WTC11 (cell line): ENCODE measurements around the gene CHST11. TPM values are rescaled to one million over a fixed set of nuclear protein-coding genes. Genes with fewer than 3 reads are reported as not detected.

ENCODE experiments used
- ATAC-seq: fragments of 200-7000 bp; cut with Tn5 transposase; 2 replicates; pipeline ENCODE4 v1.10.0; 2021; ENCODE audit warnings: mild to moderate bottlenecking, moderate library complexity
- CTCF ChIA-PET: fragments of 300-600 bp; sonication (Branson Sonifier 250); formaldehyde crosslinking; loops from one replicate; lab custom pipeline; 2021; ENCODE audit warnings: antibody characterized with exemption; lab: Charles Lee
- POLR2A ChIA-PET: fragments of 350-600 bp; sonication (Branson Sonifier 250); formaldehyde crosslinking; loops from one replicate; lab custom pipeline; 2021; ENCODE audit warnings: antibody characterized with exemption; lab: Charles Lee
- DNase-seq: peaks from one replicate; pipeline ENCODE4 v3.0.0; 2021; ENCODE audit warnings: low spot score
- H3K27ac Mint-ChIP-seq: 2 replicates; pipeline ENCODE4 v1.8.0; 2021; ENCODE audit warnings: mixed read lengths
- H3K27me3 Mint-ChIP-seq: 2 replicates; pipeline ENCODE4 v1.8.0; 2021; ENCODE audit warnings: low read depth, mild to moderate bottlenecking, moderate library complexity, mixed read lengths
- H3K36me3 Mint-ChIP-seq: 2 replicates; pipeline ENCODE4 v1.8.0; 2021; ENCODE audit warnings: mixed read lengths
- H3K4me1 Mint-ChIP-seq: 2 replicates; pipeline ENCODE4 v1.8.0; 2022; ENCODE audit warnings: mixed read lengths
- H3K4me3 Mint-ChIP-seq: 2 replicates; pipeline ENCODE4 v1.8.0; 2021; ENCODE audit warnings: mild to moderate bottlenecking, moderate library complexity, mixed read lengths
- H3K9me3 Mint-ChIP-seq: 2 replicates; pipeline ENCODE4 v1.8.0; 2021; ENCODE audit warnings: mixed read lengths
- ARID4B ChIP-seq: sonication (generic); formaldehyde crosslinking; IDR thresholded peaks from 2 replicates; pipeline ENCODE4 v1.8.0; 2023; ENCODE audit warnings: missing genetic modification reagents, mild to moderate bottlenecking, borderline replicate concordance
- ETV6 ChIP-seq: sonication (generic); formaldehyde crosslinking; IDR thresholded peaks from 2 replicates; pipeline ENCODE4 v1.8.1; 2022; ENCODE audit warnings: mild to moderate bottlenecking, missing genetic modification reagents
- FOXJ3 ChIP-seq: sonication (generic); formaldehyde crosslinking; IDR thresholded peaks from 2 replicates; pipeline ENCODE4 v1.9.0; 2021; ENCODE audit warnings: missing genetic modification reagents, mild to moderate bottlenecking, borderline replicate concordance
- FOXK1 ChIP-seq: sonication (generic); formaldehyde crosslinking; IDR thresholded peaks from 2 replicates; pipeline ENCODE4 v1.8.0; 2022; ENCODE audit warnings: mild to moderate bottlenecking, moderate library complexity, missing genetic modification reagents
- MYBL2 ChIP-seq: sonication (generic); formaldehyde crosslinking; IDR thresholded peaks from 2 replicates; pipeline ENCODE4 v1.8.1; 2023; ENCODE audit warnings: mild to moderate bottlenecking, moderate library complexity, missing genetic modification reagents
- NR2C2 ChIP-seq: sonication (generic); formaldehyde crosslinking; IDR thresholded peaks from 2 replicates; pipeline ENCODE4 v1.8.0; 2022; ENCODE audit warnings: mild to moderate bottlenecking, missing genetic modification reagents
- SMAD3 ChIP-seq: sonication (generic); formaldehyde crosslinking; IDR thresholded peaks from 2 replicates; pipeline ENCODE4 v1.8.0; 2022; ENCODE audit warnings: missing genetic modification reagents, mild to moderate bottlenecking, borderline replicate concordance
- SOX15 ChIP-seq: fragments of 250-450 bp; sonication (Bioruptor Pico); IDR thresholded peaks from 2 replicates; pipeline ENCODE4 v1.9.0; 2021; ENCODE audit warnings: mild to moderate bottlenecking
- SP1 ChIP-seq: sonication (generic); formaldehyde crosslinking; conservative IDR thresholded peaks from 2 replicates; pipeline ENCODE4 v1.8.1; 2022; ENCODE audit warnings: missing genetic modification reagents
- STAT6 ChIP-seq: sonication (generic); formaldehyde crosslinking; conservative IDR thresholded peaks from 2 replicates; pipeline ENCODE4 v1.8.1; 2023; ENCODE audit warnings: mild to moderate bottlenecking, low read depth, missing genetic modification reagents, moderate library complexity
- TP53 ChIP-seq: sonication (generic); formaldehyde crosslinking; IDR thresholded peaks from 2 replicates; pipeline ENCODE4 v1.8.1; 2023; ENCODE audit warnings: mild to moderate bottlenecking, missing genetic modification reagents
- ZBTB21 ChIP-seq: sonication (generic); formaldehyde crosslinking; IDR thresholded peaks from 2 replicates; pipeline ENCODE4 v1.8.1; 2023; ENCODE audit warnings: mild to moderate bottlenecking, missing genetic modification reagents, borderline replicate concordance
- ZNF416 ChIP-seq: fragments of 250-450 bp; sonication (Bioruptor Pico); IDR thresholded peaks from 2 replicates; pipeline ENCODE4 v1.9.0; 2021; ENCODE audit warnings: mild to moderate bottlenecking, inconsistent platforms
- total RNA-seq: library from RNA; stranded (reverse); gene quantifications from 3 replicates; pipeline ENCODE4 v1.2.3, GENCODE V29; 2021
- TF ChIP-seq, protein P1 (sequence below): fragments of 250-450 bp; sonication (Bioruptor Pico); IDR thresholded peaks from 2 replicates; pipeline ENCODE4 v2.1.2; 2022; ENCODE audit warnings: mild to moderate bottlenecking, moderate library complexity
- TF ChIP-seq, protein P2 (sequence below): sonication (generic); formaldehyde crosslinking; IDR thresholded peaks from 2 replicates; pipeline ENCODE4 v1.8.1; 2023; ENCODE audit warnings: mild to moderate bottlenecking, missing genetic modification reagents, borderline replicate concordance
- TF ChIP-seq, protein P3 (sequence below): fragments of 250-450 bp; sonication (Bioruptor Pico); IDR thresholded peaks from 2 replicates; pipeline ENCODE4 v1.9.0; 2021; ENCODE audit warnings: mild to moderate bottlenecking

The CHST11 gene
- total RNA-seq, 1 experiment from 2014 or later = 24.2 TPM

- TF ChIP-seq ZNF416 = no peak
- no peak for TF ChIP-seq STAT6 (CRISPR knock-in tag)
- TF ChIP-seq TP53 (CRISPR knock-in tag) = no peak
- TF ChIP-seq SOX15 (CRISPR knock-in tag) = no peak
- no peak for TF ChIP-seq ETV6 (CRISPR knock-in tag)
- TF ChIP-seq SMAD3 (CRISPR knock-in tag) = no peak
- TF ChIP-seq, protein P1, sequence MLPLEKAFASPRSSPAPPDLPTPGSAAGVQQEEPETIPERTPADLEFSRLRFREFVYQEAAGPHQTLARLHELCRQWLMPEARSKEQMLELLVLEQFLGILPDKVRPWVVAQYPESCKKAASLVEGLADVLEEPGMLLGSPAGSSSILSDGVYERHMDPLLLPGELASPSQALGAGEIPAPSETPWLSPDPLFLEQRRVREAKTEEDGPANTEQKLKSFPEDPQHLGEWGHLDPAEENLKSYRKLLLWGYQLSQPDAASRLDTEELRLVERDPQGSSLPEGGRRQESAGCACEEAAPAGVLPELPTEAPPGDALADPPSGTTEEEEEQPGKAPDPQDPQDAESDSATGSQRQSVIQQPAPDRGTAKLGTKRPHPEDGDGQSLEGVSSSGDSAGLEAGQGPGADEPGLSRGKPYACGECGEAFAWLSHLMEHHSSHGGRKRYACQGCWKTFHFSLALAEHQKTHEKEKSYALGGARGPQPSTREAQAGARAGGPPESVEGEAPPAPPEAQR (CRISPR knock-in tag) = no peak
- TF ChIP-seq MYBL2 (CRISPR knock-in tag) = no peak
- no peak for TF ChIP-seq SP1
- no peak for TF ChIP-seq NR2C2 (CRISPR knock-in tag)
- TF ChIP-seq ARID4B (CRISPR knock-in tag) = no peak
- no peak for TF ChIP-seq FOXJ3 (CRISPR knock-in tag)
- TF ChIP-seq, protein P2, sequence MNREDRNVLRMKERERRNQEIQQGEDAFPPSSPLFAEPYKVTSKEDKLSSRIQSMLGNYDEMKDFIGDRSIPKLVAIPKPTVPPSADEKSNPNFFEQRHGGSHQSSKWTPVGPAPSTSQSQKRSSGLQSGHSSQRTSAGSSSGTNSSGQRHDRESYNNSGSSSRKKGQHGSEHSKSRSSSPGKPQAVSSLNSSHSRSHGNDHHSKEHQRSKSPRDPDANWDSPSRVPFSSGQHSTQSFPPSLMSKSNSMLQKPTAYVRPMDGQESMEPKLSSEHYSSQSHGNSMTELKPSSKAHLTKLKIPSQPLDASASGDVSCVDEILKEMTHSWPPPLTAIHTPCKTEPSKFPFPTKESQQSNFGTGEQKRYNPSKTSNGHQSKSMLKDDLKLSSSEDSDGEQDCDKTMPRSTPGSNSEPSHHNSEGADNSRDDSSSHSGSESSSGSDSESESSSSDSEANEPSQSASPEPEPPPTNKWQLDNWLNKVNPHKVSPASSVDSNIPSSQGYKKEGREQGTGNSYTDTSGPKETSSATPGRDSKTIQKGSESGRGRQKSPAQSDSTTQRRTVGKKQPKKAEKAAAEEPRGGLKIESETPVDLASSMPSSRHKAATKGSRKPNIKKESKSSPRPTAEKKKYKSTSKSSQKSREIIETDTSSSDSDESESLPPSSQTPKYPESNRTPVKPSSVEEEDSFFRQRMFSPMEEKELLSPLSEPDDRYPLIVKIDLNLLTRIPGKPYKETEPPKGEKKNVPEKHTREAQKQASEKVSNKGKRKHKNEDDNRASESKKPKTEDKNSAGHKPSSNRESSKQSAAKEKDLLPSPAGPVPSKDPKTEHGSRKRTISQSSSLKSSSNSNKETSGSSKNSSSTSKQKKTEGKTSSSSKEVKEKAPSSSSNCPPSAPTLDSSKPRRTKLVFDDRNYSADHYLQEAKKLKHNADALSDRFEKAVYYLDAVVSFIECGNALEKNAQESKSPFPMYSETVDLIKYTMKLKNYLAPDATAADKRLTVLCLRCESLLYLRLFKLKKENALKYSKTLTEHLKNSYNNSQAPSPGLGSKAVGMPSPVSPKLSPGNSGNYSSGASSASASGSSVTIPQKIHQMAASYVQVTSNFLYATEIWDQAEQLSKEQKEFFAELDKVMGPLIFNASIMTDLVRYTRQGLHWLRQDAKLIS (CRISPR knock-in tag) = no peak
- TF ChIP-seq, protein P3, sequence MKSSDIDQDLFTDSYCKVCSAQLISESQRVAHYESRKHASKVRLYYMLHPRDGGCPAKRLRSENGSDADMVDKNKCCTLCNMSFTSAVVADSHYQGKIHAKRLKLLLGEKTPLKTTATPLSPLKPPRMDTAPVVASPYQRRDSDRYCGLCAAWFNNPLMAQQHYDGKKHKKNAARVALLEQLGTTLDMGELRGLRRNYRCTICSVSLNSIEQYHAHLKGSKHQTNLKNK (CRISPR knock-in tag) = no peak
- TF ChIP-seq FOXK1 = no peak
- TF ChIP-seq ZBTB21 (CRISPR knock-in tag) = no peak
- ChIA-PET CTCF (no interaction called here), POLR2A (no interaction called here)
- no peaks in the 10 kb centered on the region for H3K9me3 Mint-ChIP-seq
- H3K27me3 Mint-ChIP-seq = peaks cover 3% of the 10 kb centered on the region
- no peak for DNase-seq
- H3K36me3 Mint-ChIP-seq = no peaks in the 10 kb centered on the region
- H3K4me3 Mint-ChIP-seq = no peak overlapping the region
- ATAC-seq = no peak
- H3K27ac Mint-ChIP-seq = no peak overlapping the region
- H3K4me1 Mint-ChIP-seq = peaks cover under 1% of the 10 kb centered on the region; the same call in 1 of the 2 replicates
Observed at GRCh38 chr12:104439137-104439536, 17.6 kb upstream of the CHST11 start.
